Panc1 (cell line): ENCODE data around the gene PTPRJ.

Experiments
- SIN3A ChIP-seq: IDR thresholded peaks from 2 replicates; pipeline ENCODE4 v1.6.1; 2012; ENCODE audit warnings: low read depth, mild to moderate bottlenecking, low read length, moderate library complexity, borderline replicate concordance; ENCODE audit not compliant: insufficient read depth
- TCF7L2 ChIP-seq: IDR thresholded peaks from 2 replicates; pipeline ENCODE4 v1.6.1; 2011; ENCODE audit warnings: mild to moderate bottlenecking, low read depth, low read length, inconsistent platforms
- TF ChIP-seq, protein P1 (sequence below), 2 experiments: IDR thresholded peaks; 2 replicates each; pipeline ENCODE4 v1.6.1; 2011 to 2012; ENCODE audit warnings: low read depth in 2 of 2, control low read depth in 1 of 2, low read length in 1 of 2, mild to moderate bottlenecking in 1 of 2, moderate library complexity in 1 of 2; ENCODE audit not compliant: insufficient read depth in 1 of 2
- TF ChIP-seq, protein P2 (sequence below): fragments of 450-650 bp; IDR thresholded peaks from 2 replicates; pipeline ENCODE4 v1.5.1; 2017; ENCODE audit warnings: mild to moderate bottlenecking

DNA sequence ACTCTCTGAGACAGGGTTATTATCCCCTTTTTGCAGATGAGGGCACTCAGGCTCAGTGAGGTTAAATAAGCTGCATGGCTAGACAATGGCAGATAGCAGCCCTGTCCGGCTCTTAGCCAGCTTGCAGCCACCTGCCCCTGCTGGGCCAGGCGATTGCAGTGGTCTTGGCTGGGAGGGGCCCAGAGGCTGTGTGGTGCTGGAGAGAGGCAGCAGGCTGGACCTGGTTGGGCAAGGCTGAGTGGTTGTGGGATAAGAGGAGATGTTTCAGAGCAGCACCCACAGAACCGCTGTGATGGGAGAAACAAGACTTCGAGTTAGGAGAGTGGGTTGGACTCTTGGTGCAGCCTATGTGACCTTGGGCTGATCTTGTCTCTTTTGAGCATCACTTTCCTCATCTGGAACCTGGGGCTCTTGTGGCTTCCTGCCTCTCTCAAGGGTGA, 25.5 kb downstream of the PTPRJ start:
- TF ChIP-seq, protein P1, sequence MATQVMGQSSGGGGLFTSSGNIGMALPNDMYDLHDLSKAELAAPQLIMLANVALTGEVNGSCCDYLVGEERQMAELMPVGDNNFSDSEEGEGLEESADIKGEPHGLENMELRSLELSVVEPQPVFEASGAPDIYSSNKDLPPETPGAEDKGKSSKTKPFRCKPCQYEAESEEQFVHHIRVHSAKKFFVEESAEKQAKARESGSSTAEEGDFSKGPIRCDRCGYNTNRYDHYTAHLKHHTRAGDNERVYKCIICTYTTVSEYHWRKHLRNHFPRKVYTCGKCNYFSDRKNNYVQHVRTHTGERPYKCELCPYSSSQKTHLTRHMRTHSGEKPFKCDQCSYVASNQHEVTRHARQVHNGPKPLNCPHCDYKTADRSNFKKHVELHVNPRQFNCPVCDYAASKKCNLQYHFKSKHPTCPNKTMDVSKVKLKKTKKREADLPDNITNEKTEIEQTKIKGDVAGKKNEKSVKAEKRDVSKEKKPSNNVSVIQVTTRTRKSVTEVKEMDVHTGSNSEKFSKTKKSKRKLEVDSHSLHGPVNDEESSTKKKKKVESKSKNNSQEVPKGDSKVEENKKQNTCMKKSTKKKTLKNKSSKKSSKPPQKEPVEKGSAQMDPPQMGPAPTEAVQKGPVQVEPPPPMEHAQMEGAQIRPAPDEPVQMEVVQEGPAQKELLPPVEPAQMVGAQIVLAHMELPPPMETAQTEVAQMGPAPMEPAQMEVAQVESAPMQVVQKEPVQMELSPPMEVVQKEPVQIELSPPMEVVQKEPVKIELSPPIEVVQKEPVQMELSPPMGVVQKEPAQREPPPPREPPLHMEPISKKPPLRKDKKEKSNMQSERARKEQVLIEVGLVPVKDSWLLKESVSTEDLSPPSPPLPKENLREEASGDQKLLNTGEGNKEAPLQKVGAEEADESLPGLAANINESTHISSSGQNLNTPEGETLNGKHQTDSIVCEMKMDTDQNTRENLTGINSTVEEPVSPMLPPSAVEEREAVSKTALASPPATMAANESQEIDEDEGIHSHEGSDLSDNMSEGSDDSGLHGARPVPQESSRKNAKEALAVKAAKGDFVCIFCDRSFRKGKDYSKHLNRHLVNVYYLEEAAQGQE (IDR thresholded peaks at IDR 0.05; ENCODE audit: insufficient read depth in 1 of 2, low read depth in 2 of 2, low read length in 1 of 2) = no peak
- TF ChIP-seq, protein P2, sequence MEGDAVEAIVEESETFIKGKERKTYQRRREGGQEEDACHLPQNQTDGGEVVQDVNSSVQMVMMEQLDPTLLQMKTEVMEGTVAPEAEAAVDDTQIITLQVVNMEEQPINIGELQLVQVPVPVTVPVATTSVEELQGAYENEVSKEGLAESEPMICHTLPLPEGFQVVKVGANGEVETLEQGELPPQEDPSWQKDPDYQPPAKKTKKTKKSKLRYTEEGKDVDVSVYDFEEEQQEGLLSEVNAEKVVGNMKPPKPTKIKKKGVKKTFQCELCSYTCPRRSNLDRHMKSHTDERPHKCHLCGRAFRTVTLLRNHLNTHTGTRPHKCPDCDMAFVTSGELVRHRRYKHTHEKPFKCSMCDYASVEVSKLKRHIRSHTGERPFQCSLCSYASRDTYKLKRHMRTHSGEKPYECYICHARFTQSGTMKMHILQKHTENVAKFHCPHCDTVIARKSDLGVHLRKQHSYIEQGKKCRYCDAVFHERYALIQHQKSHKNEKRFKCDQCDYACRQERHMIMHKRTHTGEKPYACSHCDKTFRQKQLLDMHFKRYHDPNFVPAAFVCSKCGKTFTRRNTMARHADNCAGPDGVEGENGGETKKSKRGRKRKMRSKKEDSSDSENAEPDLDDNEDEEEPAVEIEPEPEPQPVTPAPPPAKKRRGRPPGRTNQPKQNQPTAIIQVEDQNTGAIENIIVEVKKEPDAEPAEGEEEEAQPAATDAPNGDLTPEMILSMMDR = no peak
- no peak for TF ChIP-seq SIN3A
- TF ChIP-seq TCF7L2 = no peak
